CD8-positive, alpha-beta memory T cell (primary cell): ENCODE data around the gene SPATA3. TPM values are rescaled to one million over a fixed set of nuclear protein-coding genes. Genes with fewer than 3 reads are reported as not detected.

Experiments used
- CTCF ChIA-PET: fragments of 350-600 bp; sonication (Branson Sonifier 250); formaldehyde crosslinking; loops from one replicate; lab custom pipeline; 2021; ENCODE audit warnings: antibody characterized with exemption; lab: Charles Lee
- POLR2A ChIA-PET: fragments of 350-600 bp; sonication (Branson Sonifier 250); formaldehyde crosslinking; loops from one replicate; lab custom pipeline; 2021; ENCODE audit warnings: antibody characterized with exemption; lab: Charles Lee
- DNase-seq, 5 donors: peaks; one replicate each; pipeline versions ENCODE4 v3.0.0 to v3.0.0-alpha.2; 2020 to 2022; ENCODE audit warnings: mixed read lengths in 1 of 5
- H3K27ac ChIP-seq: one replicate; pipeline ENCODE4 v1.7.0; 2013; ENCODE audit warnings: low read depth, mild to moderate bottlenecking, low read length, moderate library complexity
- H3K27me3 ChIP-seq: 2 replicates; pipeline ENCODE4 v1.7.0; 2013; ENCODE audit warnings: low read length, mild to moderate bottlenecking; ENCODE audit not compliant: insufficient read depth, poor library complexity, severe bottlenecking
- H3K36me3 ChIP-seq: 2 replicates; pipeline ENCODE4 v1.7.0; 2013; ENCODE audit warnings: mild to moderate bottlenecking, low read length, moderate library complexity; ENCODE audit not compliant: insufficient read depth
- H3K4me1 ChIP-seq: 2 replicates; pipeline ENCODE4 v1.7.0; 2013; ENCODE audit warnings: mild to moderate bottlenecking, low read length, moderate library complexity; ENCODE audit not compliant: insufficient read depth
- H3K4me3 ChIP-seq: 2 replicates; pipeline ENCODE4 v1.7.0; 2013; ENCODE audit warnings: mild to moderate bottlenecking, low read length
- H3K9me3 ChIP-seq: 2 replicates; pipeline ENCODE4 v1.7.0; 2013; ENCODE audit warnings: mild to moderate bottlenecking, low read length
- H3K27ac Mint-ChIP-seq, 8 donors: one replicate each; pipeline ENCODE4 v1.8.0; 2020 to 2021; ENCODE audit warnings: mixed read lengths in 8 of 8, mild to moderate bottlenecking in 6 of 8, inconsistent platforms in 3 of 8, moderate library complexity in 3 of 8
- H3K27me3 Mint-ChIP-seq, 2 donors: one replicate each; pipeline ENCODE4 v1.8.0; 2020 to 2021; ENCODE audit warnings: mixed read lengths in 2 of 2, mild to moderate bottlenecking in 1 of 2, moderate library complexity in 1 of 2
- H3K36me3 Mint-ChIP-seq, 3 donors: one replicate each; pipeline ENCODE4 v1.8.0; 2020 to 2021; ENCODE audit warnings: mixed read lengths in 3 of 3, inconsistent platforms in 1 of 3, mild to moderate bottlenecking in 1 of 3
- H3K4me1 Mint-ChIP-seq, 3 donors: one replicate each; pipeline ENCODE4 v1.8.0; 2020 to 2021; ENCODE audit warnings: mixed read lengths in 3 of 3, inconsistent platforms in 1 of 3, mild to moderate bottlenecking in 1 of 3
- H3K4me3 Mint-ChIP-seq, 7 donors: one replicate each; pipeline ENCODE4 v1.8.0; 2020 to 2021; ENCODE audit warnings: mixed read lengths in 7 of 7, mild to moderate bottlenecking in 6 of 7, moderate library complexity in 4 of 7, inconsistent platforms in 2 of 7
- H3K9me3 Mint-ChIP-seq, 5 donors: one replicate each; pipeline ENCODE4 v1.8.0; 2020 to 2022; ENCODE audit warnings: mixed read lengths in 5 of 5, mild to moderate bottlenecking in 3 of 5, moderate library complexity in 2 of 5, inconsistent platforms in 1 of 5
- polyA plus RNA-seq: library from polyadenylated mRNA; unstranded; fragments of 300-500 nt; fragmentation: Illumina TruSeq; gene quantifications from one replicate; pipeline ENCODE4 v1.2.3, GENCODE V29; 2021
- total RNA-seq, 2 experiments: library from RNA; stranded (reverse); gene quantifications; one replicate each; pipeline ENCODE4 v1.2.3, GENCODE V29; 2021

Gene SPATA3
- total and polyA plus RNA-seq, 3 experiments from 2014 or later = 0.24 TPM; not detected in 2

DNA sequence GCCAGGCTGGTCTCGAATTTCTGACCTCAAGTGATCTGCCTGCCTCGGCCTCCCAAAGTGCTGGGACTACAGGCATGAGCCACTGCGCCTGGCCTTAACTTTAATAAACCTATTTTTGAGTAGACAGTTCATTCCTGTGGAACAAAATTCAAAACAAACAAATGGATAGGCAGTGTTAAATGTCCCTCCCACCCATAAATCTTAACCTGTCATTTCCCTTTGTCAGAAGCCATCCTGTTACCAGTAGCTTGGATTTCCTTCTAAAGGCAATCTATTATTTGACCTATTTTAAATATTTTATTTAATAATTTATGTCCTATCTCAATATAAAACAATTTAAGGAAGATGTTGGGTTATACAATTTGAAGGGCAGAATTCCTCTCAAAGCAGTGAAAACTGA, 34.8 kb downstream of the SPATA3 start:
- ChIA-PET CTCF (interaction anchor here (0.8 to 0.9 kb wide), 2 partner anchors 13 to 70 kb away, joined by 3 read pairs; no protein-coding TSS in a partner anchor), POLR2A (no interaction called here)
- H3K4me1 Mint-ChIP-seq = no peaks in the 10 kb centered on the region
- Histone ChIP-seq H3K27ac (no peak overlapping the region), H3K27me3 (no peaks in the 10 kb centered on the region), H3K4me3 (no peak overlapping the region), H3K36me3 (no peaks in the 10 kb centered on the region), H3K9me3 (no peaks in the 10 kb centered on the region), H3K4me1 (no peaks in the 10 kb centered on the region)
- peaks cover 16 to 30% of the 10 kb centered on the region in 2 donors for H3K27me3 Mint-ChIP-seq
- DNase-seq = no peak
- H3K27ac Mint-ChIP-seq = no peak overlapping the region
- H3K36me3 Mint-ChIP-seq = no peaks in the 10 kb centered on the region
- no peak overlapping the region for H3K4me3 Mint-ChIP-seq
- no peaks in the 10 kb centered on the region for H3K9me3 Mint-ChIP-seq

DNA sequence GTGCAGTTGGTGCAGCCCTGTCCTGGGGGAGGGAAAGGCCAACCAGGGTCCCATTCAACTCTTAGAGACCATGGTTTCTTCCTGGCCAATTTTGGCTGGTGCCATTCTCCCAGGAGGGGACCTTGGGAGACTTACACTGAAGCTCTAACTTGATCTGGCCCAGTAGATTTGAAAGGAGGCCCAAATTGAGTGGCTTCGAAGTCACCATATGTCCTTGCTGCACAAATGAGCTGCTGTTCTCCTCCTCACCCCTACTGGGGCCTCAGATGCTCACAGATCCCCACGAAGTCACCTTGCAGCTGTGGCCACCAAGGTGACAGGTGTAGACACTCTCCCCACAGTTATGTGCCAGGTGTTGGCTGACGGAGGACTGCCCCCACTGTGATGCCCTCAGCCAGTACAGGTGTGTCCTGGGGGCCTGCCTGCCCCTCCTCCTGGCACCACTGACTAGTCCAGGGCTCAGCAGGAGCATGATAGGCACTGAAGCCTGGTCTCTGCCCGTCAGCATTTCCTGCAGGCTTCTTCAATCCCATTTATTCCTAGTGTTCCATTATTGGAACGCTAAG, 36.7 kb downstream of the SPATA3 start:
- POLR2A ChIA-PET = interaction anchor here (0.7 kb wide), 1 partner anchor 257 kb away, joined by 3 read pairs; no protein-coding TSS in a partner anchor
- H3K27me3 Mint-ChIP-seq = peaks cover 31 to 45% of the 10 kb centered on the region in 2 donors

DNA sequence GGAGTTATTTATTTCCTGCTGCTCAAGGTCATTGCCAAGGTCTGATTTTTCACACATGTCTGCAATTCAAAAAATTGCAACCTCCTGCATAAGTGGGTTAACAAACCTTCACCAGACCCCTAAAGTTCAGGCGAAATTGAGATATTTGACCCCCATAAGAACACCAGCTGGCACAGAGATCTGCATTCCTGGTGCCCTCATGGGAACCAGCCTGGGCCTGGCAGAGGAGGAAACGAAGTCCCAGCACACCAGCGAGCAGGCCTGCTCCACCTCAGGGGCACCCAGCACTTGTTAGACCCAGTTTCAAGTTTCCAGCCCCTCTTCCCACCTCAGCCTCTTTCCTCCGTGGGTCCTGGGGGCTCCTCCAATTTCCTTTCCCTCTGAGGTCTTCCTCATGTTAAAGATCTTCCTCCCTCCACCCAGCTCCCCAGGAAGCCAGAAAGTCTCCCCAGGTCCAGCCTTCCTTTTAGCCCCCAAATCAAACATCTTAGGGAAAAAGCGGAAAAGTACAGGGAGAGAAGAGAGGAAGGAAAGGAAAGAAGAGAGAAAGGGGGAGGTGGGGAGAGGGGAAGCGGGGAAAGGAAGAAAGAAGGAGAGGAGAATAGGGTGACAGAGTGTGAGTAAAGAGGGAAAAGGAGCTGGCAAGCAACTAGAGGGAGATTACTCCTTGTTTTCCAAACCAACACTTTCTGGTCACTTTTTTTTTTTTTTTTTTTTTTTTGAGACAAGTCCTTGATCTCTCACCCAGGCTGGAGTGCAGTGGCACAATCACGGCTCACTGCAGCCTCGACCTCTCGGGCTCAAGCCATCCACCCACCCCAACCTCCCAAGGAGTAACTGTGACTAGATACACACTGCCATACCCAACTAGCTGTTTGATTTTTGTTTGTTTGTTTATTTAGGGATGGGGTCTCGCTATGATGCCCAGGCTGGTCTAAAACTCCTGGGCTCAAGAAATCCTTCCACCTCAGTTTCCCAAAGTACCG, 37.5 kb downstream of the SPATA3 start:
- DNase-seq = no peak
- H3K36me3 ChIP-seq = no peaks in the 10 kb centered on the region
- no peak overlapping the region for H3K27ac ChIP-seq
- peaks cover 0 to 3% (median 0%) of the 10 kb centered on the region in 3 donors for H3K4me1 Mint-ChIP-seq
- H3K36me3 Mint-ChIP-seq = no peaks in the 10 kb centered on the region
- no peak overlapping the region for H3K4me3 Mint-ChIP-seq
- H3K4me1 ChIP-seq = no peaks in the 10 kb centered on the region
- H3K4me3 ChIP-seq = no peak overlapping the region
- no peaks in the 10 kb centered on the region for H3K9me3 ChIP-seq
- H3K9me3 Mint-ChIP-seq = no peaks in the 10 kb centered on the region
- H3K27ac Mint-ChIP-seq = no peak overlapping the region
- ChIA-PET POLR2A (interaction anchor here (0.7 kb wide), 1 partner anchor 256 kb away, joined by 3 read pairs; no protein-coding TSS in a partner anchor), CTCF (no interaction called here)
- peaks cover 32 to 49% of the 10 kb centered on the region in 2 donors for H3K27me3 Mint-ChIP-seq
- peaks cover 12% of the 10 kb centered on the region for H3K27me3 ChIP-seq

More for the DNA sequence above, 36.7 kb downstream of the SPATA3 start:
- no peaks in the 10 kb centered on the region for H3K4me1 ChIP-seq
- Mint-ChIP-seq H3K27ac (no peak overlapping the region), H3K4me3 (no peak overlapping the region), H3K9me3 (no peaks in the 10 kb centered on the region), H3K4me1 (peaks cover 0 to 3% (median 0%) of the 10 kb centered on the region in 3 donors), H3K36me3 (no peaks in the 10 kb centered on the region)
- DNase-seq = no peak
- CTCF ChIA-PET = no interaction called here
- H3K36me3 ChIP-seq = no peaks in the 10 kb centered on the region
- H3K9me3 ChIP-seq = no peaks in the 10 kb centered on the region
- no peak overlapping the region for H3K27ac ChIP-seq
- no peak overlapping the region for H3K4me3 ChIP-seq
- H3K27me3 ChIP-seq = peaks cover 8% of the 10 kb centered on the region

DNA sequence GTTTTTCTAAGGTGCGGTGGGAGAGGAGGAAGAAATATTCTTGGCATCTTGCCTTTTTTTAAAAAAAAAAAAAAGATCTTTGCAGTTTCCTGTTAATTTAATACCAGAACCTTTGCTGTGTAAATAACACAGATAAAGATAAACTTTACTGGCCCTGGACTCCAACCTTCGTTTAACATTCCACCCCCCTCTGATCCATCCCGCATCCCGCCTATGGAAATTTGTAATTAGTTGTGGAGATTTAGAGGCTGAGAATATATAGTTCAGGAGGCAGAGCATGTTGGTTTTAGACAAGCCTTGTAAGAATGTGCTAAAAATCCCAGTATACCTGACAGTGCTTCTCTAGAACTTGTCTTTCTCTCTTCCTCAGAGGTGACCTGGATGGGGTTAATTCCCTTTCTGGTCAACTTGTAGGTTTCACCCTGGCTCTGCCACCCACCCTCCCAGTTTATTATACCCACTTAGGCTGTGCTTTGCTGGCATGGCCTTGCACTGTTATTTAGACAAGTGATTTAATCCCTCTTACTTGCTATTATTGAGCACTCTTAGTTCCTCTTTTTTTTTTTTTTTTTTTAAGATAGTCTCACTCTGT, 38.5 kb downstream of the SPATA3 start:
- Mint-ChIP-seq H3K9me3 (no peaks in the 10 kb centered on the region), H3K36me3 (no peaks in the 10 kb centered on the region), H3K4me1 (peaks cover 0 to 3% (median 0%) of the 10 kb centered on the region in 3 donors), H3K27ac (no peak overlapping the region), H3K27me3 (peaks cover 40 to 59% of the 10 kb centered on the region in 2 donors), H3K4me3 (no peak overlapping the region)
- Histone ChIP-seq H3K9me3 (no peaks in the 10 kb centered on the region), H3K4me1 (no peaks in the 10 kb centered on the region), H3K27ac (no peak overlapping the region), H3K4me3 (no peak overlapping the region), H3K27me3 (peaks cover 16% of the 10 kb centered on the region), H3K36me3 (no peaks in the 10 kb centered on the region)
- ChIA-PET POLR2A (no interaction called here), CTCF (no interaction called here)
- DNase-seq = no peak

DNA sequence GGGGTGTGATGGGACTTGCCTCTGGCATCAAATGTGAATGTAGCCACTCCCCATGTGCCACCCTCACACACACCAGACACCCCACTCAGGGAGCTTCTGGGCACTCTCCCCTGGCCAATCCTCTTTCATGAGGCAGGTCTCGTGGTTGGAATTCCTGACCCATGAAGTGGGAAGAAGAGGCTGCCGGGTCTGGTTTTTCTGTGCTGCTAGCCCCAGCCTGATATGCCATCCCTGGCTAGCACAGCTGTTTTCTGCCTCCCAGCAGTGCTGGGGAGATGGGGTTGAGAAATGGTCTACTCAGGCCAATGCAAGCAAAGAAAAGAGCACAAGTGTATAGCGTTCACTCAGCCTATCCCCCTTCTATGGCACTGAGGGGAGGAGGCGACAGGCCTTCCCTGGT, 40.2 kb downstream of the SPATA3 start:
- Histone ChIP-seq H3K36me3 (no peaks in the 10 kb centered on the region), H3K4me1 (no peaks in the 10 kb centered on the region), H3K9me3 (no peaks in the 10 kb centered on the region), H3K4me3 (no peak overlapping the region), H3K27me3 (peaks cover 16% of the 10 kb centered on the region), H3K27ac (no peak overlapping the region)
- no peak overlapping the region for H3K27ac Mint-ChIP-seq
- no peak for DNase-seq
- no peaks in the 10 kb centered on the region for H3K9me3 Mint-ChIP-seq
- no peaks in the 10 kb centered on the region for H3K36me3 Mint-ChIP-seq
- peaks cover 44 to 76% of the 10 kb centered on the region in 2 donors for H3K27me3 Mint-ChIP-seq
- H3K4me3 Mint-ChIP-seq = peak overlapping the region in 2 of 7 donors; percentile 21 to 26
- H3K4me1 Mint-ChIP-seq = peaks cover 0 to 3% (median 0%) of the 10 kb centered on the region in 3 donors
- CTCF ChIA-PET = no interaction called here
- POLR2A ChIA-PET = no interaction called here

DNA sequence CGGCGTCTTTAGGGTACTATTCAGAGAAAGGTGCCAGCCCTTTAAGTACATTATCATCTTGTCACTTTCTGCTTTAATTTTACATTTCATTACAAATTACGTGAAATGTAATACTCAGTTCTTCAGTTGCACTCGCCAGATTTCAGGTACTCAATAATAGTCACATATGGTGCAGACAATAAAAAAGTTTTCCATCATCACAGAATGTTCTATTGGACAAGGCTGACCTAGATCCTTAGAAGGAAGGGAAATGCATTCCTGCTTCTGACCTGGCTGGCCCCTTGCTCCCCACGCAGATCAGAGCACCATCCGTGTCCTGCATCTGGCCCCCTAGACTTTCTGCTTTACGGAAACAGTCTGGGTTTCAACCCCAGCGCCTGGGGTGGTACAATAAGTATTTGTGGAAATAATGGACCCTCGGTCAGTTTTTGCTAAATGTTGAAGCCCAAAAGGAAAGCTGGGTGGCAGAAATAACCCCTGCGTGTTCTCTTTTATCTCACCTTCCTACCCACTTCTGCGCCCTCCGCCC, 40.7 kb downstream of the SPATA3 start:
- ChIA-PET POLR2A (no interaction called here), CTCF (no interaction called here)
- Histone ChIP-seq H3K4me1 (no peaks in the 10 kb centered on the region), H3K27me3 (peaks cover 16% of the 10 kb centered on the region), H3K27ac (no peak overlapping the region), H3K36me3 (no peaks in the 10 kb centered on the region), H3K4me3 (no peak overlapping the region), H3K9me3 (no peaks in the 10 kb centered on the region)
- Mint-ChIP-seq H3K27me3 (peaks cover 47 to 81% of the 10 kb centered on the region in 2 donors), H3K36me3 (no peaks in the 10 kb centered on the region), H3K4me1 (peaks cover 0 to 3% (median 0%) of the 10 kb centered on the region in 3 donors), H3K9me3 (no peaks in the 10 kb centered on the region), H3K27ac (no peak overlapping the region), H3K4me3 (peak overlapping the region in 6 of 7 donors; percentile 3 to 84 (median 34))
- no peak for DNase-seq

DNA sequence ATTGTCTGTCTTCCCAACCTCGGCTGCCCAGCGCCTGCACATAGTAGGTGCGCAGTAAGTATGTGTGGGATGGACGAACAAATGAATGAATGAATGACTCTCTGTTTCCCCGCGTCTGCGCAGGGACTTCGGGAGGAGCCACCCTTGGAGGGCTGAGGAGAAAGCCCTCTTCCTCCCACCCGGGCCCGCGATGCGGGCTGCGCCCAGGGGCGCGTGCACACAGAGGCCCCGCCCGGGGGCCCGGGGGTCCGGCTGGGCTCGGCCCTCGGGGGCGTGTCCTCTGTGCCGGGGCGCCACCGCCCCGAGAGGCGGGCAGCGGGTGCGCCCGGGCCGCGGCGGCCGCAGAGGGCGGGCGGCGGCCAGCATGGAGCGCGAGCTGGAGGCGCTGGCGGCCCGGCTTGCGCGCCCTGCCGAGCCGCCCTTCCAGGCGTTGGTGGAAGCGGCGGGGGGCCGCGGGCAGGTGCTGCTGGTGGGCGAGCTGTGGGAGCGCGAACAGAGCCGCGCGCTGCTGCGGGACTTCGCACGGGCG, 41.3 kb downstream of the SPATA3 start, which contains the start of gene C2orf72:
Gene C2orf72, plus strand, starts transcription at position 322 of the 529 bp plus-strand sequence. Its CDS starts 43 bp downstream, at position 365.
- Mint-ChIP-seq H3K4me1 (peaks cover 0 to 3% (median 0%) of the 10 kb centered on the region in 3 donors), H3K9me3 (no peaks in the 10 kb centered on the region), H3K36me3 (no peaks in the 10 kb centered on the region), H3K27ac (no peak within 1 kb of the TSS), H3K27me3 (peaks cover 51 to 87% of the 10 kb centered on the region in 2 donors), H3K4me3 (peak within 1 kb of the TSS in 6 of 7 donors; percentile 43 to 84 (median 66))
- Histone ChIP-seq H3K27me3 (peaks cover 16% of the 10 kb centered on the region), H3K4me3 (no peak within 1 kb of the TSS), H3K27ac (no peak within 1 kb of the TSS), H3K9me3 (no peaks in the 10 kb centered on the region), H3K36me3 (no peaks in the 10 kb centered on the region), H3K4me1 (no peaks in the 10 kb centered on the region)
- ChIA-PET CTCF (no interaction called here), POLR2A (no interaction called here)
- DNase-seq = no peak
